Stimulated activated CD8-positive, alpha-beta memory T cell treated with anti-CD3 and anti-CD28 coated beads, Interleukin-4, amount 100 ng/mL, for 4 hours (primary cell): ENCODE measurements around the gene ICE2.

Experiments
- DNase-seq, 2 donors: peaks; one replicate each; pipeline ENCODE4 v3.0.0-alpha.2; 2020; ENCODE audit warnings: low read depth in 2 of 2, low spot score in 1 of 2

Gene ICE2

GRCh38 chr15:60391722-60392315 is 87.1 kb downstream of the ICE2 start:
- DNase-seq, result no peak

GRCh38 chr15:60390871-60391501 is 88.0 kb downstream of the ICE2 start:
- no peak for DNase-seq

GRCh38 chr15:60390231-60390630 is 88.7 kb downstream of the ICE2 start:
- no peak for DNase-seq

- no peak for DNase-seq
Measured at GRCh38 chr15:60389261-60390077, 89.5 kb downstream of the ICE2 start.

- no peak for DNase-seq
Measured at GRCh38 chr15:60387321-60387720, 91.6 kb downstream of the ICE2 start.

- DNase-seq, result no peak
Measured at GRCh38 chr15:60386615-60387014, 92.3 kb downstream of the ICE2 start.

GRCh38 chr15:60385620-60386552 is 93.1 kb downstream of the ICE2 start:
- no peak for DNase-seq

- DNase-seq, result no peak
Measured at GRCh38 chr15:60384526-60385126, 94.3 kb downstream of the ICE2 start.

- DNase-seq, result no peak
Measured at GRCh38 chr15:60384053-60384452, 94.9 kb downstream of the ICE2 start.

- no peak for DNase-seq
Measured at GRCh38 chr15:60382773-60383674, 95.9 kb downstream of the ICE2 start.

- DNase-seq, result no peak
Measured at GRCh38 chr15:60381148-60381788, 97.7 kb downstream of the ICE2 start.

- no peak for DNase-seq
Measured at GRCh38 chr15:60379525-60380274, 99.2 kb downstream of the ICE2 start.

GRCh38 chr15:60379185-60379524 is 99.8 kb downstream of the ICE2 start:
- DNase-seq, result no peak

- DNase-seq, result no peak
Measured at GRCh38 chr15:60376677-60377095, 102.3 kb downstream of the ICE2 start.

- DNase-seq, result no peak
Measured at GRCh38 chr15:60375306-60375705, 103.6 kb downstream of the ICE2 start.

- DNase-seq, result no peak
Measured at GRCh38 chr15:60374628-60375081, 104.3 kb downstream of the ICE2 start.

- DNase-seq, result no peak
Measured at GRCh38 chr15:60374209-60374608, 104.7 kb downstream of the ICE2 start.

GRCh38 chr15:60373745-60374144 is 105.2 kb downstream of the ICE2 start:
- DNase-seq, result no peak

- DNase-seq, result no peak
Measured at GRCh38 chr15:60373327-60373726, 105.6 kb downstream of the ICE2 start.
